GM12891 (cell line): ENCODE measurements around the gene RAB1B. TPM values are rescaled to one million over a fixed set of nuclear protein-coding genes. Genes with fewer than 3 reads are reported as not detected.
A peak's percentile ranks its signal among the peaks of the same experiment; 100 is the strongest.

Experiments used
- DNase-seq: peaks from one replicate; pipeline ENCODE4 v3.0.0; 2011; ENCODE audit warnings: low spot score; ENCODE audit not compliant: insufficient read length
- FAIRE-seq: peaks from 2 replicates; lab custom pipeline; 2011; peaks lifted over from hg19 to GRCh38; lab: Jason Lieb, UNC
- PAX5 ChIP-seq: IDR thresholded peaks from 2 replicates; pipeline ENCODE4 v1.6.1; 2011; ENCODE audit warnings: low read length, moderate library complexity, mild to moderate bottlenecking; ENCODE audit not compliant: insufficient read depth, severe bottlenecking
- POLR2A ChIP-seq: IDR thresholded peaks from 2 replicates; pipeline ENCODE4 v1.6.1; 2011; ENCODE audit warnings: low read depth, low read length, control low read depth
- POLR2AphosphoS5 ChIP-seq: IDR thresholded peaks from 2 replicates; pipeline ENCODE4 v1.6.1; 2011; ENCODE audit warnings: low read depth, low read length, control low read depth
- POU2F2 ChIP-seq: IDR thresholded peaks from 2 replicates; pipeline ENCODE4 v1.6.1; 2011; ENCODE audit warnings: low read depth, mild to moderate bottlenecking, control low read depth, low read length, moderate library complexity
- SPI1 ChIP-seq: IDR thresholded peaks from 2 replicates; pipeline ENCODE4 v1.6.1; 2011; ENCODE audit warnings: low read depth, low read length, control low read depth
- TAF1 ChIP-seq: IDR thresholded peaks from 2 replicates; pipeline ENCODE4 v1.6.1; 2011; ENCODE audit warnings: low read depth, low read length, control low read depth
- polyA plus RNA-seq: library from polyadenylated mRNA; unstranded; fragments of >200 nt; gene quantifications from one replicate; pipeline ENCODE4 v1.2.1, GENCODE V29; 2012; ENCODE audit warnings: low read depth, missing spikeins, inconsistent platforms; ENCODE audit not compliant: missing spikeins

RAB1B gene
- 94.6 TPM for polyA plus RNA-seq

DNA sequence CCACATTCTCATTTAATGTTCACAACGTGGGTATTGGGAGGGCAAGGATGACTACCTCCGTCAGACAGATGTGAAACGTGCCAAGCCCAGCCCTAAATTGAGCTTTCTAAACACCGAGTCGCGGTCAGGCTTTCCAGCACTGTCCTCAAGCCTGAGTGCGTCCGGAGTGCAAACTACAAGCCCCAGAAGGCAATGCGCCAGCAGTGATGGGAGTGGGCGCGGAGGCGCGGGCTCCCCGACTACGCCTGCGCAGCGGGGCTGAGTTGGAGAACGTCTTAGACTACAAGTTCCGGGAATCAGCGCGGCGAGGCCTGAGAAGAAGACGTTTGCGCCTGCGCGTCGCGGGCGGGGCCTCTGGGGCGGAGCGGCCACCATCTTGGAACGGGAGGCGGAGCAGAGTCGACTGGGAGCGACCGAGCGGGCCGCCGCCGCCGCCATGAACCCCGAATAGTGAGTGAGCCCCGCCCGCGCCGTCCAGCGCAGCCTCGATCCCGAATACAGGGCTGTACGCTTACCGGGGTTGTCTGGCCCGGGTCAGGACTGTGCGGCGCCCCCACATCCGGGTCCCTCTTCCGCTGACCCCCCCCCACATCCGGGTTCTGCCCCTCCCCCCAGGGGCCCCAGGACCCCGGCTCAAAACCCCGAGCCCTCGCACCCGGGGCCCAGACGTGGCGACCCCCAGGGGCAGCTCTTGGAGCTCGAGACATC is at the start of gene RAB1B:
Gene RAB1B, plus strand, starts transcription at position 396 of the 708 bp plus-strand sequence. Its CDS starts 41 bp downstream, at position 437.
- peak; percentile 99 for FAIRE-seq
- no peak for TF ChIP-seq POU2F2
- TF ChIP-seq SPI1, result no peak
- peak; percentile 63 for TF ChIP-seq TAF1
- TF ChIP-seq POLR2AphosphoS5, result peak; percentile 56
- peak; percentile 5 for TF ChIP-seq PAX5
- TF ChIP-seq POLR2A, result peak; percentile 74
- DNase-seq, result peak; percentile 97

DNA sequence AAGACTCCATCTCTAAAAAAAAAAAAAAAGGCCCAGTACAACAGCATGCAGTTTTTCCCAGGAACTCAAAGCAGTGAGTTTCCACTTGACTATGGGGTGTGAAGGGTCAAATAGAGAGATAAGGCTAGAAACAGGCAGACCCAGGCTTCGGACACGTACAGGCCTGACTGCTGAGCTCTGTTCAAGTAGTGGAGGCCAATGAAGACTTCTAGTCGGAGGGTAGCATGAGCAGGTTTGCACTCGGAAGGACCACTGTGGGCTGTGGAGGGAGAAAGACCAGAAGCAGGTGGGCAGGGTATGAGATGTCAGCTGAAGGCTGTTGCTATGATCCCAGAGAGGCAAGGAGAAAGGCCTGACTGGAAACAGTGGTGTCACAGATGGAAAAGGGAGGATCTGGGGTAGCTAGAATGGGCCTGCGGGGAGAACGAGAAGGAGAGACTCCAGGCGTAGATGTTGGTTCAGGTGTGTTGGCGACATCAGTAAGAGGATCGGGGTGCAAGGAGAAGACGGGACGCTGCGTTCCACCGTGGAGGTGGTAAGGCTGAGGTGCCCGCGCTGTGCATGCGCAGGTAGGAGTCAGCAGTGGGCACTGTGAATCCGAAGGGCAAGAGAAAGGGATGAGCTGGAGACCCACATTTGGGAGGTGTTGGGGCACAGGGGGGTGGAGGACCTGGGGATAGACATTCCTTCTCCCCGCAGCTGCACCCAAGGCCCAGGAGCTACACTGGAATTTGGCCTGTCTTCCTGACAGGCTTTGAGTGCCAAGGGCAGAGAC is 49.4 kb upstream of the RAB1B start:
- no peak for DNase-seq
- no peak for FAIRE-seq
- TF ChIP-seq SPI1 (no peak), PAX5 (no peak), POU2F2 (no peak), POLR2AphosphoS5 (no peak), TAF1 (no peak), POLR2A (no peak)

DNA sequence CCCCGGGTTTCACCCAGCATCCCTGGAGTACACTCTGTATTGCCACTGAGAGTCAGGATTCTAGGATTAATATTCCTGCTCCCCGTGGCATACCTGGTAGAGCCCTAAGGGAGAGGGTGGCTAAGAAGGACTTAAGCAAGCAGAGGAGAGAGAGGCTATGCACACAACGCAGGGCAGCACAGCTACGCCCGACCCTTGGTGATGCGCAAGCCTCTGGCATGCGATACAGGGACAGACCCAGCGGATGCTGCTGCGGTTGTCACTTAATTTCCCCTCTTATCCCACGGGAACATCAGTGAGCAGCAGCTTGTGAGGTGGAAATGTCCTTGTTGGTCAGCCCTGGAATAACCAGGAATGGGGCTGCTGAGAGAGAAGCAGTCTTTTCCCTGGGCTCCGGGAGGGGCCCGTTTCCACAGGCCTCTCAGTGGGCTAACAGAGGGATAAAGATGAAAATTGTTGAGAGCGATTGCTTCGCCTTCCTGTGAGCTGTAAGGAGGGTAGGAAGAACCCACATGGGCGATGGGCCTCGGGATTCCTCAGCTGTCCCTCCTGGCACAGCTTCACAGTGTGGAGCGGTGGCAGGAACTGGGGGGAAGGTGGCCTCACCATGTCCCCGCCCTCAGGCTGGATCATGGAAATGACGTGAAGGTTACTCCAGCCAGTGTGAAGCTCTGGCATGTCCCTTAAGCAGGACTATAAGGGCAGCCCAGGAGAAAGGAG is 48.4 kb upstream of the RAB1B start:
- TF ChIP-seq TAF1, result no peak
- TF ChIP-seq PAX5, result no peak
- no peak for TF ChIP-seq POLR2AphosphoS5
- no peak for TF ChIP-seq POU2F2
- no peak for TF ChIP-seq POLR2A
- no peak for TF ChIP-seq SPI1
- DNase-seq (no peak), FAIRE-seq (no peak)

DNA sequence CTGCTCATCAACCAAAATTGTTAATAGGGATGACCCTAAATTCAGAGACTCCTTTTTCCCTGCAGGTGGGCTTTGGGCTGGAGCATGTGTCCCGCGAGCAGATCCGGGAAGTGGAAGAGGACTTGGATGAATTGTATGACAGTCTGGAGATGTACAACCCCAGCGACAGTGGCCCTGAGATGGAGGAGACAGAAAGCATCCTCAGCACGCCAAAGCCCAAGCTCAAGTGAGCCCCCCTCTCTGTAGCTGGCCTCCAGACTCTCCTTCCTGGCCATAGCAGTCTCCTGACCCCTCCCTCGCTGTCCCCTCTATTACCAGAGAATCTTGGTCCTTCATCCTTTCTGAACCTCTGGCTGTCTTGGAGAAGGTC is 47.9 kb upstream of the RAB1B start:
- no peak for FAIRE-seq
- no peak for TF ChIP-seq TAF1
- no peak for TF ChIP-seq POLR2A
- no peak for TF ChIP-seq POU2F2
- TF ChIP-seq PAX5, result no peak
- no peak for TF ChIP-seq POLR2AphosphoS5
- no peak for TF ChIP-seq SPI1
- no peak for DNase-seq

DNA sequence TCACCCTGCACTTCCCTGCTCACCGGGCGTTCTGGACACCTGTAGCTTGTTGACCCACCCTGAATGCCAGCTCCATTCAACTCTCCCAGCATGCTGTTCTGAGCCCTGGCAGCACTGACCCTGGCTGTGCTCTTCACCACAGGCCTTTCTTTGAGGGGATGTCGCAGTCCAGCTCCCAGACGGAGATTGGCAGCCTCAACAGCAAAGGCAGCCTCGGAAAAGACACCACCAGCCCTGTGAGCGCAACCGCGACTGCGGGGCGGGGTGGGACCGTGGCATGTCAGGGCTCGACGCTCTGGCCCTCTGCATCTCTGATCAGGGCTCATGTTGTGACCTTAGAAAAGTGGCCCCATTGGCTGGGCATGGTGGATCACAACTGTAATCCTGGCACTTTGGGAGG is 47.4 kb upstream of the RAB1B start:
- FAIRE-seq, result no peak
- DNase-seq, result no peak
- TF ChIP-seq PAX5 (no peak), POLR2A (no peak), POU2F2 (no peak), SPI1 (no peak), POLR2AphosphoS5 (no peak), TAF1 (no peak)

DNA sequence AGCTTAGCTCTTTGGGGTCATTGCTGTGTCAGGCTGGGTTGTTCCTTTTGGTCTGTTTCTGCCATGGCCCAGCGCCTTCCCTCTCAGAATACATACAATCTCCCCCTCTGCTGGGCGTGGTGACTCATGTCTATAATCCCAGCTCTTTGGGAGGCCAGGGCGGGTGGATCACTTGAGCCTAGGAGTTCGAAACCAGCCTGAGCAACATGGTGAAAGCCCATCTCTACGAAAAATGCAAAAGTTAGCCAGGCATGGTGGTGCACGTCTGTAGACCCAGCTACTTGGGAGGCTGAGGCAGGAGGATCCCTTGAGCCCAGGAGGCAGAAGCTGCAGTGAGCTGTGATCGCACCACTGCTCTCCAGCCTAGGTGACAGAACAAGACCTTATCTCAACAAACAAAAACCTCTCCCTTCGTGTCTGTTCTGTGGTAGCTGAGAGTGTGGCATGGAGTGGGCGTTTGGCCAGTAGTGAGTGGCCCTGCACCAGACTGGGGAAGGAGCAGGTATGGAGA is 46.7 kb upstream of the RAB1B start:
- FAIRE-seq (peak; percentile 81), DNase-seq (no peak)

DNA sequence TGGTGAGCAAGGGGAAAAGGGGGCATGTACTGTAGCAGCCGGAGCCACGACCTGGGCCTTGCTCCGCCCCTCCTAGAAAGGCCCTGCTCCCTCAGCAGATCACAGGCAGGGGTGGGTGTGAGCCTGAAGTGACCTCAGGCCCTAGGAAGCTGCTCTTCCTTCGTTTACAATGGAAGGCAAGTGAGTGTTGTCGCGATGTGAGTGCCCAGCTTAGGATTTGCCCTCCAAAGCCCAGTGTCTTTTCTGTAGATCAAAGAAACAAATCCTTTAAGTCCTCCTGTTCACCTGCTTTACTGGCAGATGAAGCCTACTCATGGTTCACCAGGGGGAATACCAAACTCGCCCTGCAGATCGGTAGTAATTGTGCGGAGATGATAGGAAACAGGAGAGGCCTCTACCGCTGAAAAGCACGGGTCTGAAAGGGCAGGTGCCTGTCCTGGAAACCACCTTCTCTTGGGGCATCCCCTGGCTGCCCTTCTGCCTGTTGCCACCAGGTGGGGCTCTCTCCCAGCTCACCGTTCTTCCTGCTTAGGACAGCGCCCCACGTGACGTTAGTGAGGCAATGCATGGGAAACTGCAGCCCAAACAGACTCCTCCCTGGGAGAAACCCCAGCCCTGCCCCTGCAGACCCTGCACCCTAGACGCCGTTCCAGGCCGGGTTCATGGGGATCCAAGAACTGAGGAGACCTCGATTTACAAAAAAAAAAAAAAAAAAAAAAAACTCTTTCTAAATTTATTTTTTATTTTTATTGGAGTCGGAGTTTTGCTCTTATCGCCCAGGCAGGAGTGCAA is 45.9 kb upstream of the RAB1B start:
- peak; percentile 97 for FAIRE-seq
- DNase-seq, result peak; percentile 83
- no peak for TF ChIP-seq POU2F2
- no peak for TF ChIP-seq SPI1
- no peak for TF ChIP-seq TAF1

More for the DNA sequence above, 46.7 kb upstream of the RAB1B start:
- no peak for TF ChIP-seq PAX5
- TF ChIP-seq POLR2A, result no peak
- no peak for TF ChIP-seq SPI1
- no peak for TF ChIP-seq POU2F2
- no peak for TF ChIP-seq TAF1

DNA sequence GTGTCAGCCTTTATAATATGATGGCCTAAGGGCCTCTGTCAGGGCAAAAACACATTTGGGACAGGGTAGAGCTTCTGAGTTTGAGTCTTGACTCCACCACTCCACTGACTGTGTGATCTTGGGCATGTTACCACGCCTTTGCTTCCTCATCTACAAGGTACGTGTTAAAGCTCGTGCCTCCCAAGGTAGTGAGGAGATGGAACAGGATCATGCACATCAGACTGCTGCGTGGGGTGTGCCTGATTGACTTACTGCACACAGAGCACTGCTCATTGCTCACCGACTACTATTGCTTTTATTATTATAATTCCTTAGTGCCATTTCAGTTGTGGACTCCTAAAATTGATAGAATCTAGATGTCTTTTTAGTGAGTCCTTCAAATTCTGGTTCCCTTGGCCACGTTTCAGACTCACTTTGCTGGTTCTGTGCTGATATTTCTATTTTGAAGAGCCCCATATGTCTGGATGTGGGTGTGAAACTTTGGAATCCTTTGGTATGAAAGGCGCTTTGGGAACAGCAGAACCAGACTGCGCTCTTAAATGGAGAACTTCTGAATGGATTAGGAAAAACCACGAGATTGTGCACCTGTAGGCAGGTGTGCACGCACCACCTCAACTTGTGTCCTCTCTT is 44.1 kb upstream of the RAB1B start:
- FAIRE-seq, result no peak
- no peak for TF ChIP-seq TAF1
- TF ChIP-seq POLR2AphosphoS5, result no peak
- no peak for TF ChIP-seq POU2F2
- TF ChIP-seq PAX5, result no peak
- TF ChIP-seq SPI1, result no peak
- no peak for TF ChIP-seq POLR2A

DNA sequence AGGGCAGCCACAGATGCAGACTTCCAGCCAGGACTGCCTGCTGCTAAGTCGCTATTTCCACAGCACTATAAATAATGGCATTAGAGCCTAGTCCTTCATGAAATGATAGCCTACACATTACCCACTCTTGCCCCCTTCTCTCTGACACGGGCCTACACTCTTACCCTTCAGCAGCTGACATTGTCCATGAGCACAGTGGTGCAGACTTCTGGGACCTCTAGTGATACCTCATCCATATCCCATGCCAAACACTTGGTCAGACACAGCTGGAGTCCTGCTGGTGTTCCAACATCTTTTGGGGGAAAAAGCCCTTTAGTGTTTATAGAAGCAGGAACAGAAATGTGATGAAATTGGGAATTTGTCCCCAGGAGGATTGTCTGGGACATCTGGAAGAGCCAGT is 43.4 kb upstream of the RAB1B start:
- TF ChIP-seq PAX5 (no peak), POU2F2 (no peak), POLR2AphosphoS5 (no peak), POLR2A (no peak), SPI1 (no peak), TAF1 (no peak)
- DNase-seq (no peak), FAIRE-seq (no peak)

More for the DNA sequence above, 44.1 kb upstream of the RAB1B start:
- DNase-seq, result no peak
